GM19438 (cell line): Measurements from ENCODE around the gene ZNF569.
A peak's percentile ranks its signal among the peaks of the same experiment; 100 is the strongest.
"Not testable (repeated sequence)": the region's sequence is repeated elsewhere in the genome, so short reads cannot be mapped to it uniquely, and the experiment has no call there.

Source experiments
- ATAC-seq: cut with Tn5 transposase; IDR thresholded peaks from one replicate; pipeline ENCODE4 v1.9.1; 2021; ENCODE audit warnings: low read depth; ENCODE audit not compliant: unreplicated experiment

The ZNF569 gene

DNA sequence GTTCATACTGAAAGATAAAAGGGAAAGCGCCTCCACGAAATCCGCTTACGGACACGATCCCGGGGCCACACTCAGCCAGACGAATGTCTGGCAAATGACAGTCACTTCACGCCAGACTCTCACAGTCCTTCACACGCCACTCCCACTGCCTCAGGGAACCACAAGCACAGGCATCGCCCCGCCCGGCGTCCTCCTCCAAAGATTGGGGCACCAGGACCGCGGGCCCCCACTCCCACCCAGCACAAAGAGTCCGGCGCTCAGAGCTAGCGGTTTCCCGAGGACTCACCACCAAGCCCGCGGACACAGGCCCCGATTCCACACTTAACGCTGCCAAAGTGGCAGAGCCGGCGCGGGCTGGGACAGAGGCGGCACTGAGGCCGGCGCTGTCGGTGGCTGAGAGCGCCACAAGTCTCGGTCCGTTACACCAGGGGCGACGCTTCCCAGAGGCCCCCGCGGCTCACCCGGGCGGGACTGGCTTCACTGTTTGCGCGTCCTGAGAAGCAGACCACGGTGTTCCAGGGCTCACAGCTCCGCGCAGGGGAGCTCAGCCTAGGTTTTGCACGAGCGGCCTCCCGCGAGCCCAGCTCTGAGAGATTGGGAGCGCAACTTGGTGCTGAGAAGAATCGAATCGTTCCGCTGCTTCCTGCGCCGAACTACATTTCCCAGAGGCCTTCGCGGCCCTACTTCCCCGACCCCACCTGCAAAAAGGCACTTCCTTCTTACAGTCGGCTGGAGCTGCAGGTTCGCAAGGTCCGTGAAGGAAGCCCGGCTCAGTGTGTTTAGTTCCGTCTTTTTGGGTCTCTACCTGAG is at the start of gene ZNF569:
Gene ZNF569, minus strand, starts transcription at position 647 of the 810 bp plus-strand sequence. CDS start 22,523 bp downstream, outside the sequence.
- ATAC-seq, result peak; percentile 69

DNA sequence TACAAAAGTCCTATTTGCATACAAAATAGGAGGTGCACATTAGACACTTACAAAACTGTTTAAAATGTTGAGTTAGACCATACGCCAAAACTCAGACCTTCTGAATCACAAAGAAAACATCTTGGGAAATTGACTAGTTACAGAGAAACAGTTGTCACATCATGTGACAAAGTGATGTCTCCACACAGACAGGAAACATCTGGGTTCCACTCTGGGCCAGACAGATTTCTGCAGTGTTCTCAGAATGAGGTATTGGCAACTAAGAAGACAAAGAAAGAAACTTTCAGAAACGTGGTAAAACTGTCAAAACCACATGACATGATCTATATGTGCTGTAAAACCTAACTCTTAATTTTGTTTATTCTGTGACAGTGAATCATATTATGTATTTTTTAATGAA is 46.2 kb upstream of the ZNF569 start:
- no peak for ATAC-seq

DNA sequence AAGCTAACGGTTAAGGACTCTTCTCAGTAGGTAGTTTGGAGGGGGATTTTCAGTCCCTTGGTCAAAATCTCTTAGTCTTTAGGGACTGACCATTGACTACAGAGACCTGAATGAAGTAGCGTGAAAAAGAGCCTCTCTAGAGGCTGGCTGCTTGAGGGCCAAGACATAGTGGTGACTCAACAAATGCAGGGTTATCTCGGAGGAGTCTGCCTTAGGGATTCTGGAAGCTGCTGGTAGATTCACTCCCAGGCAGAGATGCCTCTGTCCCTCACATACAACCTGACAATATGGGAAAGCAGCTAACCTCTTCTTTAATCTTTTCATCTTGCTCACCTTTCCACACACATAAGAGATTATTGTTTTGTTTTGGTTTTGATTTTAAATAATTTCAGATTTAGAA is 44.6 kb upstream of the ZNF569 start:
- ATAC-seq, result no peak

- no peak for ATAC-seq
Observed at GRCh38 chr19:37511186-37511585, 43.9 kb upstream of the ZNF569 start.

DNA sequence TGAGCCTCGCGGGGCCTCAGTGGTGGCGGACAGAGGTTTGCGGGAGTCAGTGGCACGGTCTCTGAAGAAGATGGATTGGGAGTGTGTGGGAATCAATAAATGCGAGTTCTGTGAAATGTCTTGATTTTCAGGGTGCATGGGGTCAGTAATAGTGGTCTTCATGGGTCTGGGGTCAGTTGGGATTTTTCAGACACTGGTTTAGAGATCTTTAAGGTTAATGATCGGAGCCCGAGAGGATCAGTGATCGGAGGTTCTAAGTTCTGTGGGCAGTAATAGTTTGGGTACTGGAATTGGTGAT is 39.9 kb upstream of the ZNF569 start:
- no peak for ATAC-seq

DNA sequence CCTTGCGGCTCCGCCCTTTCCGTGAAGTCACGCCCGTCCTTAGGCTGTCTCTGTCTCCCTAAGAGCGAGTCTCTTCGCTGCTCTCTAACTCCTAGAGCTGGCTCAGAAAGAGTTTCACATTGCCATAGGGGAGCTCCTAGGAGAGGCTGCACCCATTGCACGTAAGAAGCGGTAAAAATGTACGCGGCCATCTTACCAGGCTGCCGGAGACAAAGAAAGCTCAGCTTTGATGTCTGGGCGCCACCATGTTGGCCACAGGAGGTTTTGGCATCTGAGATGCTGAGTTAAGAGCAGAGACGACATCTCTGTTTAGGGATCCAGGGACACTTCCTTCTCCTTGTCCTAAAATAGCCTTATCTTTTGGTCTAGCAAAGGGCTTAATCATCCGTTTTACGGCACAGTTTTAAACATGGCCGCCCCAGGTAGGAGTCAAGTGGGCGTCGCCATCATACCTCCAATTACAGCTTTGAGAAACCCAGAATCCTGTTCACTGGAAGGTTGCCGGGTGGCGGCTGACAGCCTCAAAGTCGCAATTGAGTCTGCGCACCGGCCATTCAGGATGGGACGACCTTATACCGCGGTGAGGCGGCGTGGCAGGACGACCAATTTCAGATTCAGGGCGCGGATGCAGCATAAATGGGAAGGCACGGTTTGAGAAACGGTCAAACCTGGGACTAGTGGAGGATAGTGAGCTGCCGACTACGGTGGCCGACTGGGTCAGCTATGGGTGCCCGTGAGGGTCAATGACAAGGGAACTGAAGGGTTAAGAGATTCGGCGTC is 39.3 kb upstream of the ZNF569 start, which contains the start of gene ZNF793:
Gene ZNF793, plus strand, starts transcription at position 553 of the 780 bp plus-strand sequence. CDS start 16,501 bp downstream, outside the sequence.
- ATAC-seq, result no peak

- no peak for ATAC-seq
Observed at GRCh38 chr19:37505958-37506386, 38.7 kb upstream of the ZNF569 start.

DNA sequence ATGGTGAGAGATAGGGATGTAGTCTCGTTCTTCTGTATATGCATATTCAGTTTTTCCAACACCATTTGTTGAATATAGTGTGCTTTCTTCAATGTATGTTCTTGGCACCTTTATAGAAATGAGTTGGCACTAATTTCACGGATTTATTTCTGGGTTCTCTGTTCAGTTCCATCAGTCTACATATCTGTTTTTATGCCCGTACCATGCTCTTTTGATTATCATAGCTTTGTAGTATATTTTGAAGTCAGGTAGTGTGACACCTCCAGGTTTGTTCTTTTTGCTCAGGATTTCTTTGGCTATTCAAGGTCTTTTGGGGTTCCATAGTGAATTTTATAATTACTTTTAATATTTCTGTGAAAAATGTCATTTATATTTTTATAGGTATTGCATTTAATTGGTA is 25.0 kb upstream of the ZNF569 start:
- ATAC-seq, result no peak

- no peak for ATAC-seq
Observed at GRCh38 chr19:37484406-37485168, 17.3 kb upstream of the ZNF569 start.

- no peak for ATAC-seq
Observed at GRCh38 chr19:37472165-37472564, 4.9 kb upstream of the ZNF569 start.

GRCh38 chr19:37470216-37470615 is 3.0 kb upstream of the ZNF569 start:
- ATAC-seq, result no peak

DNA sequence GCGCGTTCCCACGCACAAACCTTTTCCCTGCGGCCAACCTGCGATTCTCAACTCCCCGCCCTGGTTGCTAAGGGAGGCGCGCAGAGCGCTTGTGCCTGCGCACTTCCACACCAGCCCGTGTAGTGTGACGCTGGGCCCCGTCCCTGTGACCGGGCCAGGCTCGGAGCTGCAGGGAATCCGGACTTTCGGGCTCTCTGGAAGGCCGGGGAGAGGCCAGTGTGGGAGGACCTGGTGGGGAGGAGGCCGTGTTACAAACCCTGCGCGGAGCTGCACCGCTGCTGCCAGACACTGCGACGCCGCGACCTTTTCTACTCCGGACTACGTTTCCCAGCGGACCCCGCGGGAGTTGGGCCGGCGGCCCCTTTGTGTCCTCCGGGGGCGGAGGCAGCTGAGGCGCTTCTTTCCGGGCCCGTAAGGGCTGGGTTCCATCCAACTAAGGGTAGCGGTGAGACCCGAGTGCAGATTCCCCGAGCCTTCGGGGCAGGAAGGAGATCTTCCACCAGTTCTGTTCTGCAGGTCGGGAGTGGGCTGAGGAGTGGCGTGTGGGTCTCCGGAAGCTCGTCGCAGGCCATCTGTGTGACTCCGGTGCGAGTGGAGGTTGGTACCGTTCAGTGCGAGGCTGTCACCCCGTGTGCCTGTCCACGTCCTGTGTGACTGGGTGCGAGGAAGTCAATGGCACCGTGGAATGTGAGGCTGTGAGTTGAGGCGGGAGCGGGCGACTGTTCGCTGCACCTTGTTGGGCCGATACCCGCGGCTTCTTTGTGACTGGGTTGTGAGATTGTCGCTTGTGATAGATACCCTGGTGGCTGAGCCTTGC is 1.9 kb upstream of the ZNF569 start, which contains the start of gene ZNF570:
Gene ZNF570, plus strand, starts transcription at position 396 of the 817 bp plus-strand sequence. CDS start 999 bp downstream, outside the sequence.
- ATAC-seq, result peak; percentile 55

GRCh38 chr19:37467608-37468090 is 405 bp upstream of the ZNF569 start:
- ATAC-seq, result no peak

DNA sequence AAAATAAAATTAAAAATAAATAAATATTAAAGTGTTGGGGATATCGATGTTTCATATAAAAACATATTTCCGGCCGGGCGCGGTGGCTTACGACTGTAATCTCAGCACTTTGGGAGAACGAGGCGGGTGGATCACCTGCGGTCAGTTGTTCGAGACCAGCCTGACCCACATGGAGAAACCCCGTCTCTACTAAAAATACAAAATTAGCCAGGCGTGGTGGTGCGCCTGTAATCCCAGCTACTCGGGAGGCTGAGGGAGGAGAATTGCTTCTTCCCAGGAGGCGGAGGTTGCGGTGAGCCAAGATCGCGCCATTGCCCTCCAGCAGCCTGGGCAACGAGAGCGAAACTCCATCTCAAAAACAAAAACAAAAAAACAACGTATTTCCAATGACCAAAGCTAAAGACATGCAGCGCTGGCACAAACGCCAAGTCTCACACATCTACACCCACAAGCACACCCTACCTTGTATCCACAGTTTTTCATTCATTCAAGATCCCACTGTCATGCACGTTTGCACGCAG is 907 bp downstream of the ZNF569 start:
- no peak for ATAC-seq

DNA sequence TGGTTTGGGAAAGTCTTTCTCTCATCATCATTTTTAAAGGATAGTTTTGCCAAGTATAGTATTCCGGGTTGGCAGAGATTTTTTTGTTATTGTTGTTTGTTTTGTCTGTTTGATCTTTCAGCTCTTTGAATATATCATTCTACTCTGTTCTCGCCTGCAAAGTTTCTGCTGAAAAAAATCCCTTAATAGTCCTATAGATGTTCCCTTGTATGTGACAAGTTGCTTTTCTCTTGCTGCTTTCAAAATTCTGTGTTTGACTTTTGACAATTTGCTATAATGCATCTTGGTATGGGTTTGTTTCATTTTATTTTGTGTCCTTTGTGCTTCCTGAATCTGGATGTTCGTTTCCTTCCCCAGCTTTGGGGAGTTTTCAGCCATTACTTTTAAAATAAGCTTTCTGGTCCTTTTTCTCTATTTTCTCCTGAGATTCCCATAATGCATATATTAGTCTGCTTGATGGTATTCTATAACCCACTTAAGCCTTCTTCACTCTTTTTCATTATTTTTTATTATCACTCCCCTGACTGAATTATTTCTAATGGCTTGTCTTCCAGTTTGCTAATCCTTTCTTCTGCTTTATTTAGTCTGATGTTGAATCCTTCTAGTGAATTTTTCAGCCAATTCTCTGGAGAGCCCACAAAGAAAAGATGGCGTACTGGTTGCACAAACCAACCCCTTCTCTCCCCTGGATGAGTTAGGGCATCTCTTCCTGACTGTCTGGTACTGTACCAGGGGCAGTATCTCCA is 14.6 kb downstream of the ZNF569 start:
- ATAC-seq, result no peak

DNA sequence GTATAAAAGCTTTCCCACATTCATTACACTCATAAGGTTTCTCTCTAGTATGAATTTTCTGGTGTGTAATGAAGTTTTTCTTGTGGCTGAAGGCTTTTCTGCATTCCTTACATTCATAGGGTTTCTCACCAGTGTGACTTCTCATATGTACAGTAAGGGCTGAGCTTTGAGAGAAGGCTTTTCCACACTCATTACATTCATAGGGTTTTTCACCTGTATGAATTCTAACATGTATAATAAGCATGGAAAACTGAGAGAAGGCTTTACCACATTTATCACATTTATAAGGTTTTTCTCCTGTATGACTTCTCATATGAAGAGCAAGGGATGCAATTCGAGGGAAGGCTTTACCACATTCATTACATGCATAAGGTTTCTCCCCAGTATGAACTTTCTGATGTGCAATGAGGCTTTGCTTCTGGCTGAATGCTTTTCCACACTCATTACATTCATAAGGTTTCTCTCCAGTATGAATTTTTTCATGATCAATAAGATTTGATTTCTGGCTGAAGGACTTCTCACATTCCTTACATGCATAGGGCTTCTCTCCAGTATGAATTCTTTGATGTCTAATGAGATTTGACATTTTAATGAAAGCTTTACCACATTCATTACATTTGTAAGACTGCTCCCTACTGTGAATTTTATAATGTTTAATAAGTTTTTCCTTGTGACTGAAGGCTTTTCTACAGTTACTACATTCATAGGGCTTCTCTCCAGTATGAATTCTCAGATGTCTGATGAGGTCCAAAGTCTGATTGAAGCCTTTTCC is 53.7 kb downstream of the ZNF569 start:
- no peak for ATAC-seq

DNA sequence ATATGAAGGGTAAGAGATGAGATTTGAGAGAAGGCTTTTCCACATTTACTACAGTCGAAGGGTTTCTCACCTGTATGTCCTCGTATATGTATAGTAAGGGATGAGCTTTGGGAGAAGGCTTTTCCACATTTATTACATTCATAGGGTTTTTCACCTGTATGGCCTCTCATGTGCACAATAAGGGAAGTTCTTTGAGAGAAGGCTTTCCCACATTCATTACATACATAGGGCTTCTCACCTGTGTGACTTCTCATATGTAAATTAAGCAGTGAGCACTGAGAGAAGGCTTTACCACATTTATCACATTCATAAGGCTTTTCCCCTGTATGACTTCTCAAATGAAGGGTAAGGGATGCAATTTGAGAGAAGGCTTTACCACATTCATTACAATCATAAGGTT is 54.5 kb downstream of the ZNF569 start:
- ATAC-seq, result no peak

GRCh38 chr19:37406140-37406846 is 61.0 kb downstream of the ZNF569 start:
- not testable (repeated sequence) for ATAC-seq
